GM11168 (cell line): ENCODE results near the gene ACRBP.
"Not testable (repeated sequence)": the region's sequence is repeated elsewhere in the genome, so short reads cannot be mapped to it uniquely, and the experiment has no call there.

Experiments used
- in situ Hi-C: fragments of 300-500 bp; cut with MboI; formaldehyde crosslinking; loops from one replicate; pipeline ENCODE4 v1.12.0; 2022; ENCODE audit warnings: low sequenced_read_pairs; ENCODE audit not compliant: unreplicated experiment

ACRBP gene

DNA sequence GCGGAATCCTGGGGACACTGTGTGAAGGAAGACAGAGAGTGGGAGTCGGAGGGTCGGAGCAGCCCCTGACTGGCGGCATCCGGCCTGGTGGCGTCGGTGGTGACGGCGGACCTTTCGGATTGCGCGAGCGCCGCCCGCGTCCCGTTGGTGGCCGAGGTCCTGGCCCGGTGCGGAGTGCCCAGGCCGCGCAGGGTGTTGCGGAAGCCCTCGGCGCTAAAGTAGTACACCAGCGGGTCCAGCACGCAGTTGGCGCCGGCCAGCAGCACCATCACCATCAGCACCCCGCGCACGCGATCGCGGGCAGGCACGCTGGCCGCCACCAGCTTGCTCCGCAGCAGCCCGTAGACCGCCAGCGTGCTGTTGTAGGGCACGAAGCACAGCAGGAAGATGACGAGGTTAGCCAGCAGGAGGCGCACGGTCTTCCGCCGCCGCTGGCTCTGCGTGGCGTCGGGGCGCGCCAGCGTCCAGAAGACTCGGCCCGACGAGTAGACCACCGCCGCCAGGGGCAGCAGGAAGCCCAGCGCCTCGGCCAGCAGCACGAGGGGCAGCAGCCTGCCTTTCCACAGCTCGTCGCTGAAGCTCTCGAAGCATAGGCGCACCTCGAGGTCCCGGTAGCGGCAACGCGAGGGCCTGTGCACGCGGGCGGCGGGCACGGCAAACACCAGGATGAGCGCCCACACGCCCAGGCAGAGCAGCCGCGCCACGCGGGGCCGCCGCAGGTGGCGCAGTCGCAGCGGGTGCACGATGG is 26.9 kb downstream of the ACRBP start:
- in situ Hi-C loops, result no loop called here

GRCh38 chr12:6618483-6619225 is 28.6 kb downstream of the ACRBP start:
- in situ Hi-C loops, result no loop called here

GRCh38 chr12:6615802-6616201 is 31.4 kb downstream of the ACRBP start:
- in situ Hi-C loops, result no loop called here

- in situ Hi-C loops, result no loop called here
Measured at GRCh38 chr12:6614513-6615172, 32.6 kb downstream of the ACRBP start.

- in situ Hi-C loops, result no loop called here
Measured at GRCh38 chr12:6613776-6614512, 33.3 kb downstream of the ACRBP start.

DNA sequence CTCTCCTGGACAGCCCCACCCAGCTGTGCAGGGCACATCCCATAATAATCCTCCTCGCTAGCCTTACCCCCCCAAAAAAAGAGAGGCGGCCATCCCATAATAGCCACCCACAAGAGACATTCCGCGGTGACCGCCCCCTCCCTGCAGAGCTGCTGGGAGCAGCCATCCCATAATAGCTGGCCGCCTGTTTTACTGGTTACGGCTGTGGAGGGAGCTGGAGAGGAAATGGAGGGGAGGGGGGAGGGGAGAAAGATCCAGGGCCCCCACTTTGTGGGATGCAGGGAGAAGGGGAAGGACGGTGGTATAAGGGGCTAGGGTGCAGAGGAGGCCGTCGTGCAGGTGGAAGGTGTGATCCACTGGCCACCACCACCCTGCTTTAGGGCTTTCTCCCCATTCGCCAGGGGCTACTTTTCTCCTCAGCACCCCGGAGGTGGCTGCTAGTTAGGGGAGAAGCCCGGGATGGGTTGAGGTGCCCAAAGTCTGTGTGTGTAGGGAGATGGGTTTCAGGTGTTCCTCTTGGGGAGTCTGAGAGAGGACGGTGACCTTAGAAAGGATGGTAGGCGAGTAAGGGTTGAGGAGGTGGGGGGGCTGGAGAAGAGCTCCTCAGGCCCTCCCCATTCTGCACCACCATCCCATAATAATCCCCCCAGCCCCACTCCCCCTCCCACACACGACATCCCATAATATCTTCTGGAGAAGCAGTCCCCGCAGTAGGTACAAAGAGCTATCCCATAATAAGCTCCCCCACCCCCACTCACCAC is 34.0 kb downstream of the ACRBP start:
- in situ Hi-C loops, result no loop called here

- in situ Hi-C loops, result no loop called here
Measured at GRCh38 chr12:6612652-6613014, 34.6 kb downstream of the ACRBP start.

- in situ Hi-C loops, result no loop called here
Measured at GRCh38 chr12:6612247-6612646, 35.0 kb downstream of the ACRBP start.

- in situ Hi-C loops, result no loop called here
Measured at GRCh38 chr12:6608592-6609281, 38.5 kb downstream of the ACRBP start.

- in situ Hi-C loops, result no loop called here
Measured at GRCh38 chr12:6607751-6608591, 39.3 kb downstream of the ACRBP start.

GRCh38 chr12:6606331-6607131 is 40.7 kb downstream of the ACRBP start:
- in situ Hi-C loops, result no loop called here

DNA sequence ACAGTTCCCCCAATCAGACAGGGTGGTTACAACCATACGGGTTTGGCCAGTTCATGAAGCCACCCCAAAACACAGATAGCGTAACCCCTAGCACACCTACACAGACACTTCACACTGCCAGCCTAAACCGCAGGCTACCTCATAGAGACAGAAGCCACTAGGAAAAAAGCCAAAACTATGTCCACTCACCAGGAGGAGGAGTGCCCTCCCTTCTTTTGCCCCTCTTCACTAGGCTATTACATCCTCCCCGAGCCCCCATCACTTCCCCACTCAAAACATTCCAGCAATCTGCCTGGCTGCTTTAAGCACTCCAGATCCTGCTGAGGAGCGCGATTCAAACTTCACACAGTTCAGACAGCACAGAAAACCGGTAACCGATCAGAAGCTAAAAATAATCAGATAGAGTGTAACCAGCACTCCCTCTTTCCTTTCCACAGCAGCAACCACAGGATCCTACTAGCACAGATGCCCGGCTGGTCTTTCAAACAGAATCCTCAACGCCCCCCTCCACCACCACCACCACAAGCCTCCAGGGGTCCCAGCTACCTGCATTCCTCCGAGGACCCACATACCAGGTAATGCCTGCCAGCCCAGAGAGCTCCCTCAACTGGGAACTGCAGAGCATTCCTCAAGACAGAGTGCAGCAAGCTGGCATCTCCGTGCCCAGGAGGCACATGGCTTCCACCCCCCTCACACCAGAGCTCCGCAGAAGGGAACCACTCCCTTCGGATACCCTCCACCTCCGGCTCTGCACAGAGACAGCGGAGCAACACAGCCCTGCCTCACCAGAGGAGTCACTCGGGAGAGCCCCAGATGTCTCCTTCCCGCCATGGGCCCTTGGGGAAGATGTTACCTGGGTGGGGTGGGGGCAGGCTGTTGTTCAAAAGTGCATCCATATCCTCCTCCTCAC is 41.6 kb downstream of the ACRBP start:
- in situ Hi-C loops, result no loop called here

DNA sequence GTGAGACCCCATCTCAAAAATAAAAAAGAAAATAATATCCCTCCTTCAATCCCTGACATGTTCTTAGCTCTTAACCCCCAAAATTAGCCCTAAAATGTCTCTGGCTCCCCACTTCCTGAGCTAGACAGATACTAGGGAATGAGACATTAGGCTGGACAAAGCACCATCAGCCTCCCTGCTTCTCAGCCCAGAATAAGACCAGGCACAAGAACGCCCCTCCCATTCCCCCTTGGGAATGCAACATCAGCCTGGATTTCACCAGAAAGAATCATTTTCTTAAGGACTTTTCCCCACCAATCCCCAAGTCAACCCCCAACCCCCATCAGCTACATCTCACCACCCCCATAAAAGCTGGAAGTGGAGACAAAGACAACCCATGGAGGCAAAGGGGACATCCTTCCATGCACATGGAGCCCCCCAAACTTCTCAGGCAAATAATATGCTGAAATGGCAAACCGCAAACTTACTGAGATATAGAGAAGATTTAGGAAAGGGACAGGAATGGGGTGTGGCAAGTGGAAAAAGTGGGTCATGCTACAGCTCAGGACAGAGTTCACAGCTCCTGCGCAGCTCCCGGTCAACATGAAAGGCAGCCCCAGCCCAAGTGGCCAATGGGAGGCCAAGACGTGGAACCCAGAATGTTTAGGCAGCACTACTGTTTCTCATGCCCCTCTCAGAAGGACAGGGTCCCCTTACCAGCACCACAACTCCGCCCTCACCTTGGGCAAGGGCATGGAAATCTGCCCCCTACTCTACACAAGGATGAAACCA is 42.8 kb downstream of the ACRBP start:
- in situ Hi-C loops, result no loop called here

DNA sequence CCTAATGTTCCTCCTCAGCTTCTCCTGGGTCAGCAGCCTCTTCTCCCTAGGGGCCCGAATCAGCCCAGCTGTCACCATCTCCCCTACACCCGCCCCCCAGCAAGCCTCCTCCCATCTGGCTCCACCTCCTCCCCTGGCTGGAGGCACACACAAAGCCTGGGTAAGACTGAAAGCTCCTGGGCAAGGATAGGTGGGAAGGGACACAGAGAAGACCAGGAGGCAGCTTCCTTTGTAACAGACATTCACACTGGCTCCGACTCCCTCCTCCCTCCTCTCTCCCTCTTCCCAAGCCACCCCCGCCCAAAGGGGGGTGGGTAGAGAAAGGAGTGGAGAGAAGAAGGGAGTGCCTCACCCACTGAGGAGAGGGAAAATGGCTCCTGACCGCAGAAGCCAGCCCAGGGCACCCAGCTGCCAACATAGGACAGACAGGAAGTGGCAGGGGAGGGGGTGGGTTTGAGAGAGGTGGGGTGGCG is 44.1 kb downstream of the ACRBP start:
- in situ Hi-C loops, result no loop called here

DNA sequence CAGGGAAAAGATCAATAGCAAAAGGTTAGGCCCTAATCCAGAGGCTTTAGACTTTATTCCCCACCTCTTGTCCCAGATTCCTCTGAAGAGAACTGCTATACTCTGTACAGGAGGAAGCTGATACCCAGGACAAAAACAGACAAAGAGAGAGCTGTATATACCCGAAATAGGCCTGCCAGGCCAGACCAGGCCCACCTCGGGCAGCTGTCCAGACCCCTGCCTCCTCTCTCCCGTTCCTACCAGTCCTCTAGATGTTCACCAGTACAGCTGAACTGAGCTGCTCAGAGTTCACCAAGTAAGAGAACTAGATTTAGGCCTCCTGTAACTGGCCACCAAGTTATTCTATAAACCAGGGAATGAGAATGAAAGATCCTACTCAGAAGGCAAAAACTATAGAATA is 44.7 kb downstream of the ACRBP start:
- in situ Hi-C loops, result no loop called here

GRCh38 chr12:6595673-6596072 is 51.6 kb downstream of the ACRBP start:
- in situ Hi-C loops, result not testable (repeated sequence)
